ENCODE results near the gene MMP25. TPM values are rescaled to one million over a fixed set of nuclear protein-coding genes. Genes with fewer than 3 reads are reported as not detected.
A peak's percentile ranks its signal among the peaks of the same experiment; 100 is the strongest.

MMP25 gene
- total and polyA plus RNA-seq, 9 of the 15 experiments (the other 6 are each of a cell fraction or from before 2014, with no cell fraction given): 0.03 to 0.04 TPM; not detected in 7

GRCh38 chr16:3022208-3022683, 24.1 kb upstream of the MMP25 start (continued):
- TF ChIP-seq SUPT5H (IDR thresholded peaks at IDR 0.05) (no peak), NCOA2 (IDR thresholded peaks at IDR 0.05; ENCODE audit: partially characterized antibody in 2 of 2) (no peak), ZNF253 (CRISPR knock-in tag; conservative IDR thresholded peaks at IDR 0.05) (no peak), TSHZ1 (CRISPR knock-in tag; IDR thresholded peaks at IDR 0.05) (no peak), E2F6 (IDR thresholded peaks at IDR 0.05; ENCODE audit: borderline replicate concordance in 1 of 2, extremely low read depth in 1 of 2, insufficient read depth in 1 of 2, insufficient read length in 1 of 2, low read depth in 1 of 2, low read length in 1 of 2, poor library complexity in 1 of 2, severe bottlenecking in 1 of 2) (no peak), RHOXF2B (CRISPR knock-in tag; conservative IDR thresholded peaks at IDR 0.05) (no peak), XRCC3 (IDR thresholded peaks at IDR 0.05) (no peak), ZBTB34 (CRISPR knock-in tag; IDR thresholded peaks at IDR 0.05) (no peak), FOXA3 (CRISPR knock-in tag; conservative IDR thresholded peaks at IDR 0.05 in 1 of 2, IDR thresholded peaks at IDR 0.05 in 1 of 2) (no peak), CBFA2T3 (IDR thresholded peaks at IDR 0.05) (no peak), MTA2 (IDR thresholded peaks at IDR 0.05; ENCODE audit: low read depth) (no peak), KDM5B (IDR thresholded peaks at IDR 0.05; ENCODE audit: insufficient replicate concordance, low read depth, low read length) (no peak), FOSL1 (tag; conservative IDR thresholded peaks at IDR 0.05) (peak; percentile 99), TCF7L2 (IDR thresholded peaks at IDR 0.05; ENCODE audit: low read depth, low read length) (no peak), CCAR2 (IDR thresholded peaks at IDR 0.05; ENCODE audit: low read depth, low read length) (no peak), ZNF134 (CRISPR knock-in tag; conservative IDR thresholded peaks at IDR 0.05) (no peak), ATF4 (CRISPR knock-in tag; IDR thresholded peaks at IDR 0.05) (no peak), ZNF354B (CRISPR knock-in tag; IDR thresholded peaks at IDR 0.05) (no peak), ZNF143 (CRISPR knock-in tag; IDR thresholded peaks at IDR 0.05) (no peak)

Data from K562 (cell line).